ENCODE measurements around the gene ZBTB49.

GRCh38 chr4:4344915-4345527 is 55.0 kb downstream of the ZBTB49 start:
- TF ChIP-seq CTCF (conservative IDR thresholded peaks at IDR 0.05; ENCODE audit: low read depth, low read length): no peak
- TF ChIP-seq USF2 (IDR thresholded peaks at IDR 0.05; ENCODE audit: low read depth, low read length): no peak
- no peak for TF ChIP-seq ELK1 (IDR thresholded peaks at IDR 0.05; ENCODE audit: borderline replicate concordance, low read depth, low read length)
- TF ChIP-seq POLR2A (IDR thresholded peaks at IDR 0.05; ENCODE audit: low read depth, low read length): no peak
- TF ChIP-seq FOS (IDR thresholded peaks at IDR 0.05; ENCODE audit: low read depth, low read length): no peak

All from IMR-90 (cell line).